ENCODE data around the gene GPHN. TPM values are rescaled to one million over a fixed set of nuclear protein-coding genes. Genes with fewer than 3 reads are reported as not detected.

GPHN gene
- total RNA-seq, 2 experiments from 2014 or later: 10.0 to 10.7 TPM

- Histone ChIP-seq H3K27ac (ENCODE audit: low read depth in 1 of 2, low read length in 2 of 2) (no peak overlapping the region), H3K4me3 (ENCODE audit: low read length) (no peak overlapping the region), H3K27me3 (ENCODE audit: control insufficient read depth in 1 of 2, insufficient read depth in 2 of 2, low read length in 2 of 2) (no peaks in the 10 kb centered on the region), H3K4me1 (ENCODE audit: insufficient read depth, low read length) (no peaks in the 10 kb centered on the region), H3K36me3 (ENCODE audit: insufficient read depth, low read length) (no peaks in the 10 kb centered on the region), H3K9me3 (ENCODE audit: control insufficient read depth in 1 of 2, insufficient read depth in 1 of 2, low read length in 2 of 2) (no peaks in the 10 kb centered on the region)
- H3K4me1 Mint-ChIP-seq (ENCODE audit: low read depth): no peaks in the 10 kb centered on the region
- CTCF ChIA-PET: no interaction called here
- H3K36me3 Mint-ChIP-seq (ENCODE audit: low read depth): peaks cover 32% of the 10 kb centered on the region
- H3K27ac Mint-ChIP-seq: no peak overlapping the region
- peaks cover 26% of the 10 kb centered on the region for H3K9me3 Mint-ChIP-seq
- H3K27me3 Mint-ChIP-seq: no peaks in the 10 kb centered on the region
- TF ChIP-seq CTCF (IDR thresholded peaks at IDR 0.05): no peak
- DNase-seq (no peak), ATAC-seq (ENCODE audit: poor library complexity) (no peak)
- POLR2A ChIA-PET: no interaction called here
- intact Hi-C loops (cut with DNase I, micrococcal nuclease): no loop called here
- H3K4me3 Mint-ChIP-seq: no peak overlapping the region
These were observed 392.8 kb downstream of the GPHN start for GRCh38 chr14:66900719-66901118.

- ChIA-PET POLR2A (no interaction called here), CTCF (no interaction called here)
- Mint-ChIP-seq H3K9me3 (peaks cover 2% of the 10 kb centered on the region), H3K4me3 (no peak overlapping the region), H3K36me3 (ENCODE audit: low read depth) (peaks cover 5% of the 10 kb centered on the region), H3K27ac (no peak overlapping the region), H3K27me3 (no peaks in the 10 kb centered on the region), H3K4me1 (ENCODE audit: low read depth) (no peaks in the 10 kb centered on the region)
- Histone ChIP-seq H3K9me3 (ENCODE audit: control insufficient read depth in 1 of 2, insufficient read depth in 1 of 2, low read length in 2 of 2) (no peaks in the 10 kb centered on the region), H3K4me3 (ENCODE audit: low read length) (no peak overlapping the region), H3K27ac (ENCODE audit: low read depth in 1 of 2, low read length in 2 of 2) (no peak overlapping the region), H3K27me3 (ENCODE audit: control insufficient read depth in 1 of 2, insufficient read depth in 2 of 2, low read length in 2 of 2) (no peaks in the 10 kb centered on the region), H3K36me3 (ENCODE audit: insufficient read depth, low read length) (no peaks in the 10 kb centered on the region), H3K4me1 (ENCODE audit: insufficient read depth, low read length) (no peaks in the 10 kb centered on the region)
- intact Hi-C loops (cut with DNase I, micrococcal nuclease): no loop called here
- no peak for TF ChIP-seq CTCF (IDR thresholded peaks at IDR 0.05)
- no peak for ATAC-seq (ENCODE audit: poor library complexity)
- DNase-seq: no peak
These were observed 402.4 kb downstream of the GPHN start for GRCh38 chr14:66910311-66910840.

GRCh38 chr14:66916421-66916820 lies 408.5 kb downstream of the GPHN start:
- no peak overlapping the region for H3K4me3 ChIP-seq (ENCODE audit: low read length)
- H3K4me1 ChIP-seq (ENCODE audit: insufficient read depth, low read length): no peaks in the 10 kb centered on the region
- H3K27ac ChIP-seq (ENCODE audit: low read depth in 1 of 2, low read length in 2 of 2): no peak overlapping the region
- H3K36me3 Mint-ChIP-seq (ENCODE audit: low read depth): peaks cover 64% of the 10 kb centered on the region
- H3K9me3 ChIP-seq (ENCODE audit: control insufficient read depth in 1 of 2, insufficient read depth in 1 of 2, low read length in 2 of 2): no peaks in the 10 kb centered on the region
- no peaks in the 10 kb centered on the region for H3K4me1 Mint-ChIP-seq (ENCODE audit: low read depth)
- no peak overlapping the region for H3K4me3 Mint-ChIP-seq
- ChIA-PET POLR2A (no interaction called here), CTCF (interaction anchor here (0.6 kb wide), 1 partner anchor 194 kb away, joined by 3 read pairs; no protein-coding TSS in a partner anchor)
- H3K36me3 ChIP-seq (ENCODE audit: insufficient read depth, low read length): peaks cover 3% of the 10 kb centered on the region
- no peaks in the 10 kb centered on the region for H3K27me3 Mint-ChIP-seq
- peaks cover 3% of the 10 kb centered on the region for H3K9me3 Mint-ChIP-seq
- no peak overlapping the region for H3K27ac Mint-ChIP-seq
- ATAC-seq (ENCODE audit: poor library complexity) (no peak), DNase-seq (no peak)
- TF ChIP-seq CTCF (IDR thresholded peaks at IDR 0.05): no peak
- H3K27me3 ChIP-seq (ENCODE audit: control insufficient read depth in 1 of 2, insufficient read depth in 2 of 2, low read length in 2 of 2): no peaks in the 10 kb centered on the region
- intact Hi-C loops (cut with DNase I, micrococcal nuclease): no loop called here
